ENCODE data around the gene HIBCH. TPM values are rescaled to one million over a fixed set of nuclear protein-coding genes. Genes with fewer than 3 reads are reported as not detected.

The HIBCH gene
- total and polyA plus RNA-seq, 2 of the 13 experiments (the other 11 are each of a cell fraction or from before 2014, with no cell fraction given), result 18.8 to 49.5 TPM

DNA sequence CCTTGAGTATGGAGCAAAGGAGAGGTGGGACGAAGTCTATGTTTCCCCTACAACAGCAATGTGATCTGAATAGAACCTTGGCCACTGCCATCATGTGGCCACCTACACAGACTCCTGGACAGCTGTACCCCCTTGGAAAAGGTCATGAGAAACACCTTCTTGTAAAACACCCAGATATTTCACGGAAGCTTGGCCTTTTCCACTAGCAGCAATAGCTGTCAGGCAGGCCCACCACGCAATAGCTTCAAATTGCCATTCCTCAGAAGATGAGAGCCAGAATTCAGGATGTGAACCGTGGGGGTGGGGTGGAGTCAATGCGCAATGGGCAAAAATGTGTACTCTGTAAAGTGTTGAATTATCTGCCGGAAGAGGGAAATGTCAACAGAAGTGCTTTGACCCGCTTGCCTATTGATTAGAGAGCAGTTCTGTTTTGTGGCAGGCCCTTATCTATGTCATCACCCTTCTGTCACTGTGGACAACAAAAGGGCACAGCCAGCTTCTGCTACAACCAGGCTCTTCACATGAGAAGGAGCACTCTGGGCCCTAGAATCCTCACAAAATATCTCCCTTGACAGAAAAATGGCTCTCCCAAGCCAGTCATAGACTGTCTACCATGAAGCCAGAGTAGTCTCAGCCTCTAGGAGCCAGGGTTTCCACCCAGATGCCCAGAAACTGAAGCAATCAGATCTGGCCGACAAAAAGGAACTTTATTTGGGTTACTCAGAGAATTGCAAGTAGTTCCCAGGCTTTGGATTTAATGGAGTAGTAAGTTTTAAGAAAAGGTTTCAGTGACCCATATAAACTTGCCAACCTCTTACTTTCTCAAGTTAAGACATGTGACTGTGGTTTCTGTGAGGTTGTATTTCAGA lies 33.3 kb upstream of the HIBCH start (continued):
- TF ChIP-seq EHMT2 (IDR thresholded peaks at IDR 0.05; ENCODE audit: borderline replicate concordance, low read depth, low read length) (peak; percentile 97; the same call in 1 of the 2 replicates), ZNF713 (CRISPR knock-in tag; IDR thresholded peaks at IDR 0.05) (0 out of 2 replicates have a peak, but pooled peaks have one; percentile 64), ZNF282 (IDR thresholded peaks at IDR 0.05; ENCODE audit: partially characterized antibody) (no peak), KDM2A (CRISPR knock-in tag; IDR thresholded peaks at IDR 0.05; ENCODE audit: borderline replicate concordance, low read depth) (peak; percentile 83), ZNF44 (CRISPR knock-in tag; IDR thresholded peaks at IDR 0.05) (no peak), PAF1 (CRISPR knock-in tag; IDR thresholded peaks at IDR 0.05) (no peak), GPN1 (CRISPR knock-in tag; IDR thresholded peaks at IDR 0.05; ENCODE audit: borderline replicate concordance) (no peak), ISL2 (CRISPR knock-in tag; IDR thresholded peaks at IDR 0.05) (peak; percentile 98), HCFC1 (IDR thresholded peaks at IDR 0.05; ENCODE audit: low read depth, low read length) (no peak), MXD4 (CRISPR knock-in tag; IDR thresholded peaks at IDR 0.05) (peak; percentile 91), HMGA1 (CRISPR knock-in tag; conservative IDR thresholded peaks at IDR 0.05) (no peak), ZNF484 (CRISPR knock-in tag; IDR thresholded peaks at IDR 0.05; ENCODE audit: borderline replicate concordance, low read depth) (no peak), AKAP8 (CRISPR knock-in tag; IDR thresholded peaks at IDR 0.05) (peak; percentile 87; the same call in 1 of the 2 replicates), KLF13 (CRISPR knock-in tag; IDR thresholded peaks at IDR 0.05) (no peak), ZBTB7A (CRISPR knock-in tag; IDR thresholded peaks at IDR 0.05) (peak; percentile 63; the same call in 1 of the 2 replicates), MAFK (conservative IDR thresholded peaks at IDR 0.05 in 1 of 2, IDR thresholded peaks at IDR 0.05 in 1 of 2; ENCODE audit: low read length in 2 of 2) (peak; percentile 23 to 56; a peak in 3 of 4 replicates), ZNF878 (CRISPR knock-in tag; IDR thresholded peaks at IDR 0.05) (peak; percentile 98), ZNF567 (CRISPR knock-in tag; IDR thresholded peaks at IDR 0.05; ENCODE audit: borderline replicate concordance) (peak; percentile 94), SIN3A (IDR thresholded peaks at IDR 0.05; ENCODE audit: borderline replicate concordance, low read depth, low read length) (peak; percentile 84), KDM4B (CRISPR knock-in tag; IDR thresholded peaks at IDR 0.05) (peak; percentile 98)
- TF ChIP-seq, protein P1, sequence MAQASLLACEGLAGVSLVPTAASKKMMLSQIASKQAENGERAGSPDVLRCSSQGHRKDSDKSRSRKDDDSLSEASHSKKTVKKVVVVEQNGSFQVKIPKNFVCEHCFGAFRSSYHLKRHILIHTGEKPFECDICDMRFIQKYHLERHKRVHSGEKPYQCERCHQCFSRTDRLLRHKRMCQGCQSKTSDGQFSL (CRISPR knock-in tag; IDR thresholded peaks at IDR 0.05), result 0 out of 2 replicates have a peak, but pooled peaks have one; percentile 28
- TF ChIP-seq, protein P2, sequence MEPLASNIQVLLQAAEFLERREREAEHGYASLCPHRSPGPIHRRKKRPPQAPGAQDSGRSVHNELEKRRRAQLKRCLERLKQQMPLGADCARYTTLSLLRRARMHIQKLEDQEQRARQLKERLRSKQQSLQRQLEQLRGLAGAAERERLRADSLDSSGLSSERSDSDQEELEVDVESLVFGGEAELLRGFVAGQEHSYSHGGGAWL (CRISPR knock-in tag; IDR thresholded peaks at IDR 0.05), result peak; percentile 68; the same call in 1 of the 2 replicates
- TF ChIP-seq, protein P3, sequence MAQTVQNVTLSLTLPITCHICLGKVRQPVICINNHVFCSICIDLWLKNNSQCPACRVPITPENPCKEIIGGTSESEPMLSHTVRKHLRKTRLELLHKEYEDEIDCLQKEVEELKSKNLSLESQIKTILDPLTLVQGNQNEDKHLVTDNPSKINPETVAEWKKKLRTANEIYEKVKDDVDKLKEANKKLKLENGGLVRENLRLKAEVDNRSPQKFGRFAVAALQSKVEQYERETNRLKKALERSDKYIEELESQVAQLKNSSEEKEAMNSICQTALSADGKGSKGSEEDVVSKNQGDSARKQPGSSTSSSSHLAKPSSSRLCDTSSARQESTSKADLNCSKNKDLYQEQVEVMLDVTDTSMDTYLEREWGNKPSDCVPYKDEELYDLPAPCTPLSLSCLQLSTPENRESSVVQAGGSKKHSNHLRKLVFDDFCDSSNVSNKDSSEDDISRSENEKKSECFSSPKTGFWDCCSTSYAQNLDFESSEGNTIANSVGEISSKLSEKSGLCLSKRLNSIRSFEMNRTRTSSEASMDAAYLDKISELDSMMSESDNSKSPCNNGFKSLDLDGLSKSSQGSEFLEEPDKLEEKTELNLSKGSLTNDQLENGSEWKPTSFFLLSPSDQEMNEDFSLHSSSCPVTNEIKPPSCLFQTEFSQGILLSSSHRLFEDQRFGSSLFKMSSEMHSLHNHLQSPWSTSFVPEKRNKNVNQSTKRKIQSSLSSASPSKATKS (CRISPR knock-in tag; IDR thresholded peaks at IDR 0.05), result peak; percentile 96
- TF ChIP-seq, protein P4, sequence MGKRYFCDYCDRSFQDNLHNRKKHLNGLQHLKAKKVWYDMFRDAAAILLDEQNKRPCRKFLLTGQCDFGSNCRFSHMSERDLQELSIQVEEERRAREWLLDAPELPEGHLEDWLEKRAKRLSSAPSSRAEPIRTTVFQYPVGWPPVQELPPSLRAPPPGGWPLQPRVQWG (CRISPR knock-in tag; IDR thresholded peaks at IDR 0.05; ENCODE audit: borderline replicate concordance, low read depth), result no peak
- TF ChIP-seq, protein P5, sequence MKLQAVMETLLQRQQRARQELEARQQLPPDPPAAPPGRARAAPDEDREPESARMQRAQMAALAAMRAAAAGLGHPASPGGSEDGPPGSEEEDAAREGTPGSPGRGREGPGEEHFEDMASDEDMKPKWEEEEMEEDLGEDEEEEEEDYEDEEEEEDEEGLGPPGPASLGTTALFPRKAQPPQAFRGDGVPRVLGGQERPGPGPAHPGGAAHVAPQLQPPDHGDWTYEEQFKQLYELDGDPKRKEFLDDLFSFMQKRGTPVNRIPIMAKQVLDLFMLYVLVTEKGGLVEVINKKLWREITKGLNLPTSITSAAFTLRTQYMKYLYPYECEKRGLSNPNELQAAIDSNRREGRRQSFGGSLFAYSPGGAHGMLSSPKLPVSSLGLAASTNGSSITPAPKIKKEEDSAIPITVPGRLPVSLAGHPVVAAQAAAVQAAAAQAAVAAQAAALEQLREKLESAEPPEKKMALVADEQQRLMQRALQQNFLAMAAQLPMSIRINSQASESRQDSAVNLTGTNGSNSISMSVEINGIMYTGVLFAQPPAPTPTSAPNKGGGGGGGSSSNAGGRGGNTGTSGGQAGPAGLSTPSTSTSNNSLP (IDR thresholded peaks at IDR 0.05; ENCODE audit: low read depth, low read length), result peak; percentile 96
